K562 (cell line): ENCODE measurements around the gene HOXA1. TPM values are rescaled to one million over a fixed set of nuclear protein-coding genes. Genes with fewer than 3 reads are reported as not detected.

ENCODE experiments used
- ARID1B ChIP-seq: fragments of 450-650 bp; IDR thresholded peaks from 2 replicates; pipeline ENCODE4 v1.6.1; 2016; ENCODE audit warnings: antibody characterized with exemption, mild to moderate bottlenecking, inconsistent platforms
- ARID2 ChIP-seq: fragments of 450-650 bp; IDR thresholded peaks from 2 replicates; pipeline ENCODE4 v1.6.1; 2017; ENCODE audit warnings: antibody characterized with exemption, mild to moderate bottlenecking
- CBFA2T3 ChIP-seq: fragments of 450-650 bp; IDR thresholded peaks from 2 replicates; pipeline ENCODE4 v1.6.1; 2017
- DIDO1 ChIP-seq: fragments of 450-650 bp; IDR thresholded peaks from 2 replicates; pipeline ENCODE4 v1.6.1; 2016; ENCODE audit warnings: low read depth, missing biosample characterization, missing genetic modification characterization
- FOSL1 ChIP-seq: fragments of 200-800 bp; sonication (Bioruptor generic); conservative IDR thresholded peaks from 2 replicates; pipeline ENCODE4 v1.6.1; 2016; ENCODE audit warnings: missing genetic modification characterization, missing compliant biosample characterization
- FOXA3 ChIP-seq, 2 experiments: fragments of 450-650 bp in 1 of 2; sonication (generic) in 1 of 2; formaldehyde crosslinking; IDR thresholded peaks in 1 of 2; conservative IDR thresholded peaks in 1 of 2; 2 replicates each; pipeline versions ENCODE4 v1.4.0 to v1.8.0; 2020 to 2022; ENCODE audit warnings: mild to moderate bottlenecking in 2 of 2, missing genetic modification reagents in 1 of 2
- GTF2B ChIP-seq: IDR thresholded peaks from 2 replicates; pipeline ENCODE4 v1.6.1; 2011; ENCODE audit not compliant: insufficient read length; ENCODE audit errors: extremely low read depth
- HOMEZ ChIP-seq: fragments of 250-450 bp; sonication (Bioruptor Pico); IDR thresholded peaks from 2 replicates; pipeline ENCODE4 v1.4.0; 2020; ENCODE audit warnings: mild to moderate bottlenecking, moderate library complexity
- JUNB ChIP-seq: fragments of 450-650 bp; formaldehyde crosslinking; conservative IDR thresholded peaks from 2 replicates; pipeline ENCODE4 v1.4.0; 2020; ENCODE audit warnings: mild to moderate bottlenecking
- KLF16 ChIP-seq: IDR thresholded peaks from 2 replicates; pipeline ENCODE4 v1.6.1; 2016; ENCODE audit warnings: antibody characterized with exemption
- MCM2 ChIP-seq: fragments of 450-650 bp; IDR thresholded peaks from 2 replicates; pipeline ENCODE4 v1.6.1; 2017; ENCODE audit warnings: low read depth, mild to moderate bottlenecking
- NCOR1 ChIP-seq: fragments of 450-650 bp; IDR thresholded peaks from 2 replicates; pipeline ENCODE4 v1.6.1; 2016; ENCODE audit warnings: mild to moderate bottlenecking, moderate library complexity
- NR2C2 ChIP-seq, 2 experiments: fragments of 200-800 bp in 1 of 2; sonication (Bioruptor generic) in 1 of 2; sonication (generic) in 1 of 2; formaldehyde crosslinking in 1 of 2; IDR thresholded peaks; 2 replicates each; pipeline versions ENCODE4 v1.6.1 to v1.8.0; 2016 to 2022; ENCODE audit warnings: mild to moderate bottlenecking in 1 of 2, missing compliant biosample characterization in 1 of 2, missing genetic modification characterization in 1 of 2, missing genetic modification reagents in 1 of 2
- PML ChIP-seq: IDR thresholded peaks from 2 replicates; pipeline ENCODE4 v1.6.1; 2012; ENCODE audit warnings: low read length, inconsistent platforms
- RCOR1 ChIP-seq, 2 experiments: IDR thresholded peaks; 2 replicates each; pipeline ENCODE4 v1.6.1; 2012; ENCODE audit warnings: low read depth in 2 of 2, low read length in 2 of 2, borderline replicate concordance in 1 of 2, improper control_type of control experiment in 1 of 2
- SNAPC5 ChIP-seq: fragments of 250-450 bp; sonication (Bioruptor Pico); IDR thresholded peaks from 2 replicates; pipeline ENCODE4 v1.8.0; 2021; ENCODE audit warnings: moderate library complexity, mild to moderate bottlenecking, inconsistent platforms
- STAT5B ChIP-seq: fragments of 250-450 bp; sonication (Bioruptor Pico); IDR thresholded peaks from 2 replicates; pipeline ENCODE4 v1.8.0; 2021; ENCODE audit warnings: mild to moderate bottlenecking, inconsistent platforms
- TEAD1 ChIP-seq, 2 experiments: fragments of 450-650 bp in 1 of 2; sonication (generic) in 1 of 2; formaldehyde crosslinking; IDR thresholded peaks; 2 replicates each; pipeline versions ENCODE4 v1.4.0 to v1.8.0; 2020 to 2022; ENCODE audit warnings: mild to moderate bottlenecking in 2 of 2, missing genetic modification reagents in 1 of 2
- TFAM ChIP-seq: fragments of 250-450 bp; sonication (Bioruptor Pico); conservative IDR thresholded peaks from 2 replicates; pipeline ENCODE4 v1.5.0; 2021; ENCODE audit warnings: mild to moderate bottlenecking, moderate library complexity
- ZNF511 ChIP-seq: sonication (generic); formaldehyde crosslinking; IDR thresholded peaks from 2 replicates; pipeline ENCODE4 v1.8.0; 2022; ENCODE audit warnings: mild to moderate bottlenecking, missing genetic modification reagents
- ZNF639 ChIP-seq, 2 experiments: fragments of 200-800 bp in 1 of 2; sonication (Bioruptor generic) in 1 of 2; sonication (generic) in 1 of 2; formaldehyde crosslinking in 1 of 2; IDR thresholded peaks in 1 of 2; conservative IDR thresholded peaks in 1 of 2; 2 replicates each; pipeline versions ENCODE4 v1.5.0 to v1.6.1; 2016 to 2020; ENCODE audit warnings: missing compliant biosample characterization in 1 of 2, missing genetic modification characterization in 1 of 2, missing genetic modification reagents in 1 of 2
- ZNF717 ChIP-seq: fragments of 250-450 bp; sonication (Bioruptor Pico); IDR thresholded peaks from 2 replicates; pipeline ENCODE4 v1.5.0; 2021
- polyA plus RNA-seq, 8 experiments: library from polyadenylated mRNA; depleted of rRNA in 4 of 8; stranded (reverse) in 5 of 8; unstranded in 3 of 8; fragments of >200 nt; fragmentation: Nextera tagmentation in 2 of 8; fragmentation: Illumina TruSeq in 1 of 8; extraction: Ambion mirVana in 2 of 8; extraction: Trizol in 1 of 8; gene quantifications; 2 replicates each; pipeline versions ENCODE4 v1.2.1 to v1.2.3, GENCODE V29; 2011 to 2014; ENCODE audit warnings: inconsistent platforms in 1 of 8, missing spikeins in 1 of 8
- total RNA-seq, 7 experiments: library from RNA; depleted of rRNA in 6 of 7; stranded (reverse); fragments of >200 nt in 6 of 7; fragmentation: Illumina TruSeq in 2 of 7; extraction: Trizol in 2 of 7; gene quantifications; 2 replicates each; pipeline versions ENCODE4 v1.2.1 to v1.2.3, GENCODE V29; 2011 to 2021; ENCODE audit warnings: low replicate concordance in 1 of 7

HOXA1 gene
- total and polyA plus RNA-seq, 9 of the 15 experiments (the other 6 are each of a cell fraction or from before 2014, with no cell fraction given): 0.03 to 0.63 (median 0.09) TPM; not detected in 4

- TF ChIP-seq ZNF639 (CRISPR knock-in tag; conservative IDR thresholded peaks at IDR 0.05 in 1 of 2, IDR thresholded peaks at IDR 0.05 in 1 of 2) (peak in 1 of 2 experiments; percentile 78; a peak in 1 of 4 replicates), HOMEZ (CRISPR knock-in tag) (no peak), ZNF717 (CRISPR knock-in tag) (no peak), FOSL1 (tag) (peak; percentile 69), JUNB (CRISPR knock-in tag) (no peak), ARID1B (peak; percentile 87), ARID2 (no peak), PML (peak; percentile 61), MCM2 (no peak), GTF2B (no peak), ZNF511 (CRISPR knock-in tag) (no peak), KLF16 (peak; percentile 85), TEAD1 (CRISPR knock-in tag; IDR thresholded peaks at IDR 0.05) (peak in 1 of 2 experiments; percentile 84; a peak in 2 of 4 replicates), NCOR1 (peak; percentile 69), STAT5B (CRISPR knock-in tag) (no peak), SNAPC5 (CRISPR knock-in tag) (no peak), TFAM (CRISPR knock-in tag) (no peak), NR2C2 (CRISPR knock-in tag; IDR thresholded peaks at IDR 0.05) (no peak), NR2C2 (tag; IDR thresholded peaks at IDR 0.05) (peak; percentile 60), CBFA2T3 (peak; percentile 88), FOXA3 (CRISPR knock-in tag; conservative IDR thresholded peaks at IDR 0.05 in 1 of 2, IDR thresholded peaks at IDR 0.05 in 1 of 2) (no peak), DIDO1 (tag) (no peak), RCOR1 (IDR thresholded peaks at IDR 0.05; ENCODE audit: borderline replicate concordance in 1 of 2, low read depth in 2 of 2, low read length in 2 of 2) (peak in 1 of 2 experiments; percentile 88; a peak in 1 of 4 replicates)
These were observed 24.0 kb downstream of the HOXA1 start (continued) for GRCh38 chr7:27071622-27072390.
